Measurements from ENCODE around the gene FKBP8.

FKBP8 gene

GRCh38 chr19:18520848-18521691, 22.3 kb downstream of the FKBP8 start:
- DNase-seq: no peak

DNA sequence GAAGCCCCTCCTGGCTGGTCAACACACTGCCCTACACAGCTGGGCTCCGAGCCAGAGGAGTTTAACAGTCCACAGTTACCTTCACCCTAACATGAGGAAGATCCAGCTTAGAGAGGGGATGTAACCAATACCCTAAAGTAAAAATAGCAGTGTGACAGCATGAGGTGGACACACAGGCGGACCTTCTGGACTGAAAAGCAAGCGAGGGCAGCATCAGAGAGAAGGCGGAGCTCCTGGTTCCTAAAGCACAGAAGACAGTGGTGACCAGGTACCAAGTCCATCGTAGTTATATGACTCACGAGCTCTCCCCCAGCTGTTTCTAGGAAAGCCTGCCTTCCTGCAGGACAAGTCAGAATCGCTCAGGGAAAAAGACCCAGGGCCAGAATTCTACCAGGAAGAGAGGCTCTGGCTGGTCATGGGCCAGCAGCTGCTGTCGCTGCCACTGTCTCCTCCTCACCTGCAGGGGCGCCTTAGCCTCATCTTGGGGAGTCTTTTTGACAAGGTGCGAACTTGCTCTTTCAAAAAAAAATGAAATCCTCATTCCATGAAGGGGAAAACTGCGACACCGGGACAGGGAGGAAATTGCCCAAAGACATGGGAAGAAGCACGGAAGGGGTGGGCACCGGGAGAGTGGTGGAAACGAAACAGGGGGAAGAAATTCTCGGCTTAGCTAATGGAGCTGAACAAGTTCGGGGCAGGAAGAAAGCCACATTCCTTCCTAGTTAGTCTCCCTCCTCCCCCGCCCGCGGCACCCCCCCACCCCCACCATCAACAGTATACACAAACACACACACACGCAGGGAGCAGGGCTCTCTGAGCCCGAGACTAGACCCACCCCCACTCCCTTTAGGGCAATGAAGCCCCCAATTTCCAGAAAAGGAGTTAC, 23.2 kb downstream of the FKBP8 start:
- DNase-seq: peak; percentile 60

DNA sequence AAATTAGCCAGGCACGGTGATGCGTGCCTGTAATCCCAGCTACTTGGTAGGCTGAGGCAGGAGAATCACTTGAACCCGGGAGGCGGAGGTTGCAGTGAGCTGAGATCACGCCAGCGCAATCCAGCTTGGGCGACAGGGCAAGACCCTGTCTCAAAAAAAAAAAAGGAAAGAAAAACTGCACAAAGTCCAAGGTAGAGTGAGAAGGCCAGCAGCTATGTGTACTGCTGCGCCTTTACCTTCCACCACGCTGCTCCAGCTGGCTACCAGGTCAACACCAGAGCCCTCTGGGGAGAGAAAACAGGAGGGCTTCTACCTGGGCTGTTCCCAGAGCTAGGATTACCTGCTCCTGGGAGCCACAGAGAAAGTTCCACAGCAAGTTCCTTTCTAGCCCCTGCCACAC, 24.7 kb downstream of the FKBP8 start:
- no peak for DNase-seq

- DNase-seq: no peak
These were observed 25.8 kb downstream of the FKBP8 start for GRCh38 chr19:18517606-18518005.

GRCh38 chr19:18515959-18516358, 27.4 kb downstream of the FKBP8 start:
- DNase-seq: no peak

GRCh38 chr19:18514800-18515682, 28.3 kb downstream of the FKBP8 start:
- DNase-seq: no peak

- DNase-seq: no peak
These were observed 29.5 kb downstream of the FKBP8 start for GRCh38 chr19:18513868-18514267.

DNA sequence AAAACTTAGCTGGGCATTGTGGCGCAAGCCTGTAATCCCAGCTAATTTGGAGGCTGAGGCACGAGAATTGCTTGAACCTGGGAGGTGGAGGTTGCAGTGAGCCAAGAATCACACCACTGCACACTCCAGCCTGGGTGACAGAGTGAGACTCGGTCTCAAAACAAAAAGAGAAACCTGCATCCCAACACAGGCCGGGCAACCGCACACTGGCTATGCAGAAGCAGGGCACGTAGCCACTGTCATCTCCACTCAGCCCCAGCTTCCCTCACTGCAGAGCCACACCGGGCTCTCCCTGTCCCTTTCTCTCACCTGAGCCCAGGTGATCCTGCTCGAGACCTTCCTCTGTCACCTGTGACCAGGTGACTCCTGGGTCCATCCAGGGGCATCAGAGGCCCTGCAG, 33.2 kb downstream of the FKBP8 start:
- no peak for DNase-seq

DNA sequence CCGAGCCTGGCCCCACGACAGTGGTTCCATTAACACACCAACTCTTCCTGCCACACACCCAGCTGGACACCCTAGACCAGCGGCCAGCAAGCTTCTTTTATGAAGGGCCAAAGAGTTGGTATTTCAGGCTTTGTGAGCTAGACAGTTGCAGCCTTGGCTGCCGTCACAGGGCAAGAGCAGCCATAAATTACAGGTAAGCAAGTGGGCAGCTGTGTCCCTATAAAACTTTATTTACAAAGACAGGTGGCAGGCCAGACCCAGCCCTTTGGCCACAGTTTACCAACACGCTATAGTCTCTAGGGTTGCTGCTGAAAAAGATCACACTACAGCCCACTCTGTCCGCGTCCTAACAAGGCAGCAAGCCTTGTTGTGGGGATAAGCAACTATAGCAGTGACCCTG, 34.8 kb downstream of the FKBP8 start:
- DNase-seq: no peak

DNA sequence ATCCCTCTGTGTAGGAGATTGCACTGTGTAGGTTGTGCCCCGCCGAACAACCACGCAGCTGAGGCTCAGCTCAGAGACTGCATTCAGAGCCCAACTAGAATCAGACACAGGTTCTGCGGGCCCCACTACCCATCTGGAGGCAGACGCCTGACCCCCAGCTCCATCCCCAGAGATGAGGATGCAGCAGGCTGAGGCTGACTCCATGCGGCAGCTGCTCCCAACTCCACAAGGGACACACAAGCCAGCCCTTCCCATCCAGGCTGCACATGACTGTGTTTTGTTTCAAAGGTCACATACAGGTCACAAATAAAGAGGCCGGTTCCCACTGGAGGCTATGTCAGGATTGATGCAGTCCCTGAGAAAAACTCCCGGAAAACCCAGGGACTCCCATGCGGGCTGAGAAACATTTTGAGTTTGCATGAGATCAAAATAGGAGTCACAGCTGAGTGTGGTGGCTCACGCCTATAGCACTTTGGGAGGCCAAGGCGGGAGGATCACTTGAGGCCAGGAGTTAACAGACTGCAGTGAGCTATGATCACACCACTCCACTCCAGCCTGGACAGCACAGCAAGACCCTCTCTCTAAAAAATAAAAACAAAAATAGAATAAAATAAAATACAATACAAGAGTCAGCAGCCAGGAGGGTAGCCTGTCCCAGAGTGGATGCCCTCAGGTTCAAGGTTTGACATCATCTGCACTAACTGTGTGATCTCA, 35.5 kb downstream of the FKBP8 start:
- no peak for DNase-seq

GRCh38 chr19:18507021-18507726, 36.2 kb downstream of the FKBP8 start:
- no peak for DNase-seq

- DNase-seq: no peak
These were observed 37.1 kb downstream of the FKBP8 start for GRCh38 chr19:18506101-18506930.

DNA sequence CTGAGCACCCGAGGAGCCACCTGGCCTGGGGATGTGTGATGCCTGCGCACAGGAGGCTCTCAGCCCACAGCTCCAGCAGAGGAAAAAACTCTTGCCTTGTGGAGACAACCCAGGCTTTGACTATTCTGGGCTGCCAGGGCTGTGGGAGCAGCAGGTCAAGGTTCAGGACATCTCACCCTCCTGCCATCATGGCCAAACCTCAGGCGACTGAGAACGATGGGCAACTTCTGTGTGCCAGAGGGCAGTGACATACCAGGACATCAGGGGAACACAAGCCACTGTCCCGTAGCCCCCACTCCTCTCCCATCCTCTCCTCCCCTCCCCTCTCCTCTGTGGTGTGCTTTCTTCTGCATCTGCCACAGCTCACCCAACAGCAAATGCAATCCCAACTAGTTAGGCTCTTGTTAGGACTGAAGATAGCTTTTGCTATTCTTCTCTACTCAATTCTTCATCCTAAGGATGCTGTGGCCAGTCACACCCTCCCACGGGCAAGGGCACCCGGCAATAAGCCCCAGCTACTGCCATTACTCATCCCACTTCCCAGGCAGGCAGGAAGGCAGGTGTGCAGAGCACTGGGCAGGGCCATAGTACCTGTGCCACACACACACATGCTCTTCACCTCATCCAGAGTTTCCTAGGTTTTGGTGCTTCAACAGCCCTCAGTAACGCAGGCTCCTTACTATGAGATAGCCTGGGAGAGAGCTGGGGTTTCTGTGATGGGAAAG, 38.3 kb downstream of the FKBP8 start:
- DNase-seq: no peak

DNA sequence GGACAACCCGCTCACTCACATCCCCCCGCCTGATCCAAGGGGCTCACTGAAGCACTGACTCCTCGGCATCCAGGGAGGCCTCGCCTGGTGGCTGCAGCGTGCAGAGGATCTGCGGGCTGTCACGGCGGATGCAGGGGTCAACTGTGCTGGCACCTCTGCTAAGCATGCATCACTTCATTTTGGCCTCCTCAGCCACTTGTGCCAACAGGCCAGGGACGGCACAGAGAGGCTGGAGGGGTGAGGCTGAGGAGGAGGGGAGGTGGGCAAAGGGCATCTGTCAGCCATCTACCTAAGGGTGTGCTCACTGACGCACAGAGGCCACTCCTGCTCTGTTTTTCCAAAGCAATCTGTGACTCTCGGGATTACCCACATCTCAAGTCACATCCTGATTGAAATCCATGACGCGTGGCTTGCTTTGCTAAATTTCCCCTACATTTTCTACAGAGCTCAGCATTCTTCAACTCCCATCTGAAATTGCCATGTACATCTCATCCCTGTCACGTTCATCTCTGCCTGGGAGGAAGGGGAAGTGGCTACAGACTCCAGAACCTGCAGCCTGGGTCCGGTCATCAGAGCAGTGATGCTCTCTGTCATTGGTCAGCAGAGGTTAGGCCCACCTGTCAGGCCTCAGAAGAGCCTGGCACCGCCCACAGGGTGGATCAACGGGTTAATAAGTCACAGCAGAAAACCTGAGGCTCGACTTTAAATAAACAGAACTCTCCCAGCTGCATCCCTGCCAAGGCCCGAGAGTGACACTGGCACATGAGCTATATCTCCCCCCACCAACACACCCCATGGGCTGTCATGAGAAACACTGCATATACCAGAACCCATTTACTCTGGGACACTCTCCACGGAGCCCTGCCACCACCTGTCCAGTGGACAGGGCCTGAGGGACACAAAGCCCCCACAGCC, 39.1 kb downstream of the FKBP8 start:
- no peak for DNase-seq

- no peak for DNase-seq
These were observed 39.9 kb downstream of the FKBP8 start for GRCh38 chr19:18503337-18503970.

DNA sequence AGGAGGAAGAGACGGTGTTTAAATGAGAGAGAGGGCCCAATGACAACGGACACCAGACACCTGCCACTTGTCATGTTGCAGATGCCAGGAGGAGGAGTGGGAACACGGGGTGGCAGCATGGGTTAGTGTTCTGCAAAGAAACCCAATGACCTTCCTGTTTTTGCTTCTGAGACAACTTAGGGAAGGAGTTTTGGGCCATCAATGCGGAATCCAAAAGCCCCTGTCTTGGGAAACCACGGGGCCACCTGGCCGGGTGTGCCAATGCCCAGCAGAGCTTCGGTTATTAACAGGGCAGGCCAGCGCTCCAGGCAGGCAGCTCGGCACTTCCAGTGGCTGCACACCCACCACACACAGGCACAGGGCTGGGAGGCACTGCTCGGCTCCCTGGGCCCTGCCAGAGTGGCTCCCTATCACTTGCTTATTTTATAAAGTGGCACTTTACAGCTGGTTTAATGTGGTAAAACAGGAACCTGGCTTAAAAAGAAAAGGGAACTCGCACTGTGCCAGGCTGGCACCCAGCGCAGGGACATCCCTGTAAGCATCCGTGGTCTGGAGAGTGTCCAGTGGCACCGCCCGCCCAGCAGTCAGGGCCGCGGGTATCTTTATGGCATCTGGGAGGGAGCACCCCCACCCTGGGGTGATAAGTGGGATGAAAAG, 40.6 kb downstream of the FKBP8 start:
- no peak for DNase-seq

GRCh38 chr19:18502246-18502637, 41.1 kb downstream of the FKBP8 start:
- DNase-seq: no peak

DNA sequence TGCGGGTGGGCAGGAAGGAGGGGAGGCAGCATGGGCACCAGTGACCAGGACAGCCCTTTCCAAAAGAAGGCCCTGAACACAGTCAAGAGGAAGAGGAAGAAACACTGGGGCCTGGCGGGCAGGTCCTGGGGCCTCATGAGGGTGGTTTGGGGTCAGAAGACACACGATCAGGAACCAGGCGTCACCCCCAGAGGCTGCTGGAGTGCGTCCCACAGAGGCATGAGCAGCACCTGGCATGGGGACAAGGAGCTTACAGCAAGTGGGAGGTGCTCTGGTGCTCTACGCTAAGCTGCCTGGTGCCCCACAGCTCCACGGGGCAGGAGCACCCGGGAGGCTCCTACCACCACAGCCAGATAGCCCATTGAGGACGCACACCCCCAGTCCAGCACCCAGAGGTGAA, 41.5 kb downstream of the FKBP8 start:
- no peak for DNase-seq
